H9 (cell line): ENCODE results near the gene NCL. TPM values are rescaled to one million over a fixed set of nuclear protein-coding genes. Genes with fewer than 3 reads are reported as not detected.
A peak's percentile ranks its signal among the peaks of the same experiment; 100 is the strongest.

Source experiments
- DNase-seq: peaks from one replicate; pipeline ENCODE4 v3.0.0-alpha.2; 2017
- H2AFZ ChIP-seq: one replicate; pipeline ENCODE4 v1.6.1; 2013; ENCODE audit warnings: mild to moderate bottlenecking, low read length, control low read depth, moderate library complexity
- H2AK5ac ChIP-seq: 2 replicates; pipeline ENCODE4 v1.6.1; 2013; ENCODE audit warnings: low read length, control low read depth, mixed read lengths; ENCODE audit not compliant: insufficient read length
- H2BK120ac ChIP-seq: one replicate; pipeline ENCODE4 v1.6.1; 2013; ENCODE audit warnings: low read depth, mild to moderate bottlenecking, low read length, control low read depth, inconsistent platforms; ENCODE audit not compliant: poor library complexity, severe bottlenecking
- H2BK12ac ChIP-seq: 2 replicates; pipeline ENCODE4 v1.6.1; 2013; ENCODE audit warnings: low read length, control low read depth, mixed read lengths, low read depth; ENCODE audit not compliant: insufficient read length
- H2BK15ac ChIP-seq: 2 replicates; pipeline ENCODE4 v1.6.1; 2013; ENCODE audit warnings: low read depth, low read length, control low read depth
- H2BK20ac ChIP-seq: one replicate; pipeline ENCODE4 v1.6.1; 2013; ENCODE audit warnings: low read depth, mild to moderate bottlenecking, low read length, control low read depth, inconsistent platforms; ENCODE audit not compliant: poor library complexity, severe bottlenecking
- H2BK5ac ChIP-seq: 2 replicates; pipeline ENCODE4 v1.6.1; 2013; ENCODE audit warnings: low read length, control low read depth, mixed read lengths; ENCODE audit not compliant: insufficient read length
- H3K14ac ChIP-seq: 2 replicates; pipeline ENCODE4 v1.6.1; 2013; ENCODE audit warnings: low read length, control low read depth; ENCODE audit not compliant: insufficient read depth
- H3K18ac ChIP-seq: 2 replicates; pipeline ENCODE4 v1.6.1; 2013; ENCODE audit warnings: low read depth, mild to moderate bottlenecking, mixed read lengths, low read length, control low read depth; ENCODE audit not compliant: insufficient read length
- H3K23ac ChIP-seq: 2 replicates; pipeline ENCODE4 v1.6.1; 2013; ENCODE audit warnings: low read length, control low read depth, mixed read lengths, low read depth; ENCODE audit not compliant: insufficient read length
- H3K23me2 ChIP-seq: 2 replicates; pipeline ENCODE4 v1.6.1; 2013; ENCODE audit warnings: low read depth, mild to moderate bottlenecking, mixed read lengths, low read length, control low read depth; ENCODE audit not compliant: insufficient read length, poor library complexity, severe bottlenecking
- H3K27ac ChIP-seq: 2 replicates; pipeline ENCODE4 v1.5.1; 2013; ENCODE audit warnings: low read length, control low read depth, mixed read lengths, low read depth; ENCODE audit not compliant: insufficient read length
- H3K27me3 ChIP-seq: 2 replicates; pipeline ENCODE4 v1.6.1; 2013; ENCODE audit warnings: low read length, control low read depth, inconsistent platforms; ENCODE audit not compliant: insufficient read depth
- H3K4ac ChIP-seq: 2 replicates; pipeline ENCODE4 v1.6.1; 2013; ENCODE audit warnings: low read depth, mild to moderate bottlenecking, control low read depth, inconsistent platforms, low read length, moderate library complexity
- H3K4me1 ChIP-seq: 2 replicates; pipeline ENCODE4 v1.6.1; 2013; ENCODE audit warnings: low read length, control low read depth, inconsistent platforms; ENCODE audit not compliant: insufficient read depth
- H3K4me2 ChIP-seq: 2 replicates; pipeline ENCODE4 v1.6.1; 2013; ENCODE audit warnings: low read length, control low read depth, mixed read lengths; ENCODE audit not compliant: insufficient read length, insufficient read depth
- H3K56ac ChIP-seq: 2 replicates; pipeline ENCODE4 v1.6.1; 2013; ENCODE audit warnings: low read depth, mild to moderate bottlenecking, mixed read lengths, low read length, control low read depth; ENCODE audit not compliant: insufficient read length
- H3K79me1 ChIP-seq: 2 replicates; pipeline ENCODE4 v1.6.1; 2013; ENCODE audit warnings: low read depth, mild to moderate bottlenecking, moderate library complexity, low read length, control low read depth, inconsistent platforms; ENCODE audit not compliant: insufficient read depth, poor library complexity, severe bottlenecking
- H3K79me2 ChIP-seq: 2 replicates; pipeline ENCODE4 v1.6.1; 2013; ENCODE audit warnings: low read length, control low read depth, inconsistent platforms; ENCODE audit not compliant: insufficient read depth
- H3K9ac ChIP-seq: 2 replicates; pipeline ENCODE4 v1.6.1; 2013; ENCODE audit warnings: low read length, control low read depth, mixed read lengths; ENCODE audit not compliant: insufficient read length; ENCODE audit errors: extremely low read depth
- H3K9me3 ChIP-seq: one replicate; pipeline ENCODE4 v1.6.1; 2013; ENCODE audit warnings: low read depth, low read length, inconsistent platforms; ENCODE audit not compliant: control insufficient read depth
- H3T11ph ChIP-seq: one replicate; pipeline ENCODE4 v1.6.1; 2013; ENCODE audit warnings: mild to moderate bottlenecking, low read length, control low read depth, inconsistent platforms
- H4K20me1 ChIP-seq: one replicate; pipeline ENCODE4 v1.6.1; 2013; ENCODE audit not compliant: control insufficient read depth, insufficient read length, insufficient read depth
- H4K5ac ChIP-seq: 2 replicates; pipeline ENCODE4 v1.6.1; 2013; ENCODE audit warnings: low read depth, mild to moderate bottlenecking, mixed read lengths, low read length, control low read depth; ENCODE audit not compliant: insufficient read length
- H4K8ac ChIP-seq: replicated peaks from 2 replicates; pipeline ENCODE4 v1.6.1; 2013; ENCODE audit warnings: low read length, control low read depth, mixed read lengths, low read depth; ENCODE audit not compliant: insufficient read length
- H4K91ac ChIP-seq: 2 replicates; pipeline ENCODE4 v1.6.1; 2013; ENCODE audit warnings: low read depth, mild to moderate bottlenecking, moderate library complexity, mixed read lengths, low read length, control low read depth; ENCODE audit not compliant: insufficient read length
- H3K27ac Mint-ChIP-seq, 3 experiments: 2 replicates in 2 of 3; 3 replicates in 1 of 3; pipeline ENCODE4 v1.8.0; 2020 to 2021; ENCODE audit warnings: mixed read lengths in 3 of 3, mild to moderate bottlenecking in 1 of 3, moderate library complexity in 1 of 3
- H3K27me3 Mint-ChIP-seq: 2 replicates; pipeline ENCODE4 v1.8.0; 2021; ENCODE audit warnings: low read depth, mild to moderate bottlenecking, moderate library complexity, mixed read lengths
- H3K36me3 Mint-ChIP-seq, 3 experiments: 2 replicates in 2 of 3; 3 replicates in 1 of 3; pipeline ENCODE4 v1.8.0; 2020 to 2021; ENCODE audit warnings: low read depth in 3 of 3, mixed read lengths in 3 of 3; ENCODE audit not compliant: insufficient read depth in 1 of 3
- H3K4me1 Mint-ChIP-seq, 2 experiments: 2 replicates each; pipeline ENCODE4 v1.8.0; 2020; ENCODE audit warnings: mixed read lengths in 2 of 2
- H3K4me3 Mint-ChIP-seq, 2 experiments: 2 replicates in 1 of 2; 3 replicates in 1 of 2; pipeline ENCODE4 v1.8.0; 2020 to 2021; ENCODE audit warnings: mild to moderate bottlenecking in 2 of 2, mixed read lengths in 2 of 2, moderate library complexity in 1 of 2
- H3K9me3 Mint-ChIP-seq, 2 experiments: 2 replicates in 1 of 2; 3 replicates in 1 of 2; pipeline ENCODE4 v1.8.0; 2020; ENCODE audit warnings: mild to moderate bottlenecking in 2 of 2, mixed read lengths in 2 of 2, moderate library complexity in 1 of 2
- CTCF ChIP-seq: fragments of 200-600 bp; sonication (generic); conservative IDR thresholded peaks from 3 replicates; pipeline ENCODE4 v1.8.0; 2021; ENCODE audit warnings: antibody characterized with exemption, mild to moderate bottlenecking
- WGBS: extraction: QIAGEN DNeasy Blood & Tissue Kit; methylation state at CpG from one replicate; pipeline ENCODE4 v1.1.7; 2013; ENCODE audit warnings: missing lambda C conversion rate, low lambda C conversion rate, mixed read lengths; ENCODE audit not compliant: insufficient read length; ENCODE audit errors: extremely low coverage; 5-methylcytosine and 5-hydroxymethylcytosine counted together
- total RNA-seq: library from RNA; stranded (reverse); gene quantifications from 2 replicates; pipeline ENCODE4 v1.2.1, GENCODE V29; 2021

Gene NCL
- total RNA-seq, 1 experiment from 2014 or later: 1,269 TPM

DNA sequence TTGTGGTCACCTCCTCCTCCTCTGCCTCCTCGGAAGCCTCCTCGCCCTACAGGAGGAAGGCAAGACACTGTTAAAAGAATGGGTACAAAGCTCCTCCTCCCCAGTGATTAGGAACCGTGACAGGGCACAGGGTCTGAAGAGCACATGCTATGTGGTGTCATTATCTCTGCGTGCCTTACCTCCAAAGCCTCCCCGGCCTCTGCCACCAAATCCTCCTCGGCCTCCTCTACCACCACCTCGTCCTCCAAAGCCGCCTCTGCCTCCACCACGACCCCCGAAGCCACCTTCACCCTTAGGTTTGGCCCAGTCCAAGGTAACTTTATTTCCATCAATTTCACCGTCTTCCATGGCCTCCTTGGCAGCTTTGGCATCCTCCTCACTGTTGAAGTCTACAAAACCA, 9.1 kb downstream of the NCL start:
- no peaks in the 10 kb centered on the region for H3K79me2 ChIP-seq
- no peak overlapping the region for H3K56ac ChIP-seq

More for the DNA sequence above, 9.1 kb downstream of the NCL start:
- peak overlapping the region in 2 of 3 experiments; percentile 76 to 85; a peak in 3 of 7 replicates for H3K27ac Mint-ChIP-seq
- Histone ChIP-seq H2BK12ac (no peak overlapping the region), H3K4ac (no peak overlapping the region), H2BK120ac (no peak overlapping the region), H3K14ac (no peak overlapping the region), H3K27me3 (no peaks in the 10 kb centered on the region), H4K91ac (no peak overlapping the region), H3K23ac (no peak overlapping the region), H2BK20ac (no peak overlapping the region), H2BK5ac (no peak overlapping the region), H2AK5ac (no peak overlapping the region), H3K4me2 (no peak overlapping the region), H3K9ac (no peak overlapping the region), H3K27ac (no peak overlapping the region), H4K5ac (no peak overlapping the region), H2AFZ (no peak overlapping the region), H3K4me1 (no peaks in the 10 kb centered on the region), H4K8ac (no peak overlapping the region), H3K23me2 (no peaks in the 10 kb centered on the region), H3K18ac (no peak overlapping the region), H3K9me3 (no peaks in the 10 kb centered on the region), H3K79me1 (no peaks in the 10 kb centered on the region), H4K20me1 (no peaks in the 10 kb centered on the region), H3T11ph (no peak overlapping the region), H2BK15ac (no peak overlapping the region)
- peaks cover 68 to 98% (median 79%) of the 10 kb centered on the region in 3 experiments for H3K36me3 Mint-ChIP-seq
- no peak overlapping the region; a peak in 1 of 5 replicates for H3K4me3 Mint-ChIP-seq
- no peak for DNase-seq
- WGBS: no CpG with 5 or more reads among the region's 11 CpGs
- no peak for TF ChIP-seq CTCF
- H3K9me3 Mint-ChIP-seq: no peaks in the 10 kb centered on the region
- no peaks in the 10 kb centered on the region; the same call in 1 of the 2 replicates for H3K27me3 Mint-ChIP-seq
- H3K4me1 Mint-ChIP-seq: peaks cover 28 to 32% of the 10 kb centered on the region in 2 experiments
